ENCODE data around the gene IGSF10. TPM values are rescaled to one million over a fixed set of nuclear protein-coding genes. Genes with fewer than 3 reads are reported as not detected.

The IGSF10 gene
- total and polyA plus RNA-seq, 2 of the 13 experiments (the other 11 are each of a cell fraction or from before 2014, with no cell fraction given) = 0.16 TPM; not detected in 1

GRCh38 chr3:151462991-151463390 lies 2.1 kb upstream of the IGSF10 start:
- Histone ChIP-seq H4K20me1 (ENCODE audit: insufficient read depth, low read length) (no peaks in the 10 kb centered on the region), H3K4me3 (replicated peaks in 1 of 3; ENCODE audit: insufficient read depth in 1 of 3, low read depth in 2 of 3, low read length in 3 of 3) (no peak overlapping the region), H3K27me3 (ENCODE audit: control insufficient read depth in 1 of 2, insufficient read depth in 2 of 2, low read length in 2 of 2) (peaks cover 1 to 46% of the 10 kb centered on the region in 2 experiments), H3K4me1 (ENCODE audit: insufficient read depth, low read length) (no peaks in the 10 kb centered on the region), H3K36me3 (replicated peaks in 1 of 2; ENCODE audit: control insufficient read depth in 1 of 2, insufficient read depth in 2 of 2, low read length in 2 of 2) (no peaks in the 10 kb centered on the region), H3K4me2 (ENCODE audit: low read depth, low read length) (no peak overlapping the region), H3K9me3 (ENCODE audit: low read length) (no peaks in the 10 kb centered on the region), H3K9ac (ENCODE audit: insufficient read depth, low read depth, low read length) (no peak overlapping the region), H3K79me2 (ENCODE audit: insufficient read depth, low read length) (no peaks in the 10 kb centered on the region), H2AFZ (ENCODE audit: low read length) (no peak overlapping the region), H3K27ac (ENCODE audit: extremely low read length, insufficient read depth, low read length) (no peak overlapping the region)
- no TSS peak for BruUV-seq (replicated peaks)
- ATAC-seq (no peak), DNase-seq (ENCODE audit: low spot score) (no peak), FAIRE-seq (no peak)
- intact Hi-C loops (cut with micrococcal nuclease; ENCODE audit: unreplicated experiment) = no loop called here
- CTCF ChIA-PET (ENCODE audit: low intra/inter-chr PET ratio, low total read pairs) = no interaction called here
- in situ Hi-C loops (cut with HindIII; ENCODE audit: extremely low pct_ligation_motif_present, low pct_unique_long_range_greater_than_20kb) = loop anchor here (10.0 kb wide), 1 partner anchor 372 kb away; no protein-coding TSS in a partner anchor
- TF ChIP-seq ZNF550 (CRISPR knock-in tag; IDR thresholded peaks at IDR 0.05; ENCODE audit: borderline replicate concordance) = no peak
- 0 out of 2 replicates have a peak, but pooled peaks have one; percentile 4 for TF ChIP-seq CREB1 (IDR thresholded peaks at IDR 0.05)
- no peak for TF ChIP-seq CREB1 (CRISPR knock-in tag; IDR thresholded peaks at IDR 0.05)
- TF ChIP-seq STAT6 (CRISPR knock-in tag; IDR thresholded peaks at IDR 0.05; ENCODE audit: borderline replicate concordance) = no peak
- no peak for TF ChIP-seq HCFC1 (IDR thresholded peaks at IDR 0.05; ENCODE audit: low read depth, low read length)
- no peak for TF ChIP-seq SNAI1 (CRISPR knock-in tag; IDR thresholded peaks at IDR 0.05; ENCODE audit: borderline replicate concordance)
- TF ChIP-seq GLMP (CRISPR knock-in tag; IDR thresholded peaks at IDR 0.05; ENCODE audit: borderline replicate concordance) = no peak
- no peak for TF ChIP-seq ZNF646 (CRISPR knock-in tag; IDR thresholded peaks at IDR 0.05)
- no peak for TF ChIP-seq GABPA (IDR thresholded peaks at IDR 0.05; ENCODE audit: low read depth, low read length)
- TF ChIP-seq GABPA (CRISPR knock-in tag; IDR thresholded peaks at IDR 0.05; ENCODE audit: low read depth) = no peak
- POLR2A ChIA-PET = no interaction called here
- WGBS (ENCODE audit: low lambda C conversion rate) = 19% methylated on average over 1 of the region's 1 CpG

All from HepG2 (cell line).